Measurements from ENCODE around the gene MZT1.

- TF ChIP-seq POLR2A (IDR thresholded peaks at IDR 0.05) (no peak), CTCF (IDR thresholded peaks at IDR 0.05) (no peak)
Measured at GRCh38 chr13:72666391-72666790, 61.0 kb downstream of the MZT1 start.

Data from esophagus squamous epithelium (tissue), 4 donors.